Smooth muscle cell (in vitro differentiated cells): ENCODE data around the gene MED16. TPM values are rescaled to one million over a fixed set of nuclear protein-coding genes. Genes with fewer than 3 reads are reported as not detected.

Experiments used
- DNase-seq: peaks from one replicate; lab custom pipeline; 2025; ENCODE audit not compliant: unreplicated experiment; lab: John Stamatoyannopoulos, UW
- H2AFZ ChIP-seq: fragments of 200-600 bp; sonication (generic); 2 replicates; pipeline ENCODE4 v1.6.0; 2016; ENCODE audit warnings: antibody characterized with exemption, low read depth, mild to moderate bottlenecking
- H3F3A ChIP-seq: fragments of 200-600 bp; sonication (generic); 2 replicates; pipeline ENCODE4 v1.6.0; 2017; ENCODE audit warnings: antibody characterized with exemption, low read depth
- H3K27ac ChIP-seq: fragments of 200-600 bp; sonication (generic); 2 replicates; pipeline ENCODE4 v1.5.1; 2016; ENCODE audit warnings: low read depth, mild to moderate bottlenecking
- H3K27me3 ChIP-seq: fragments of 200-600 bp; sonication (generic); 2 replicates; pipeline ENCODE4 v1.6.1; 2016; ENCODE audit warnings: low read depth, mild to moderate bottlenecking
- H3K36me3 ChIP-seq: fragments of 200-600 bp; sonication (generic); 2 replicates; pipeline ENCODE4 v1.5.1; 2016; ENCODE audit warnings: low read depth
- H3K4me1 ChIP-seq: fragments of 200-600 bp; sonication (generic); 2 replicates; pipeline ENCODE4 v1.5.1; 2016; ENCODE audit warnings: low read depth
- H3K4me2 ChIP-seq: fragments of 200-600 bp; sonication (generic); 2 replicates; pipeline ENCODE4 v1.6.0; 2016; ENCODE audit warnings: mild to moderate bottlenecking
- H3K4me3 ChIP-seq: fragments of 200-600 bp; sonication (generic); 2 replicates; pipeline ENCODE4 v1.5.1; 2016; ENCODE audit warnings: mild to moderate bottlenecking
- H3K79me2 ChIP-seq: fragments of 200-600 bp; sonication (generic); 2 replicates; pipeline ENCODE4 v1.6.0; 2016; ENCODE audit warnings: low read depth, mild to moderate bottlenecking
- H3K9ac ChIP-seq: fragments of 200-600 bp; sonication (generic); 2 replicates; pipeline ENCODE4 v1.6.0; 2016; ENCODE audit warnings: low read depth
- H3K9me3 ChIP-seq: fragments of 200-600 bp; sonication (generic); replicated peaks from 2 replicates; pipeline ENCODE4 v1.5.1; 2016; ENCODE audit warnings: low read depth
- H4K20me1 ChIP-seq: fragments of 200-600 bp; sonication (generic); 2 replicates; pipeline ENCODE4 v1.6.0; 2016; ENCODE audit warnings: low read depth
- CTCF ChIP-seq: fragments of 200-600 bp; sonication (generic); IDR thresholded peaks from 2 replicates; pipeline ENCODE4 v1.5.1; 2017; ENCODE audit warnings: borderline replicate concordance, mild to moderate bottlenecking, antibody characterized with exemption; ENCODE audit not compliant: insufficient read depth, poor library complexity, severe bottlenecking
- WGBS: methylation state at CpG from one replicate; pipeline ENCODE4 v1.1.7; 2016; ENCODE audit warnings: low lambda C conversion rate; 5-methylcytosine and 5-hydroxymethylcytosine counted together
- polyA plus RNA-seq: library from polyadenylated mRNA; unstranded; fragments of >200 nt; fragmentation: Nextera tagmentation; extraction: Ambion mirVana; gene quantifications from 2 replicates; pipeline ENCODE4 v1.2.1, GENCODE V29; 2016
- total RNA-seq: library from RNA; depleted of rRNA; stranded (reverse); fragments of >200 nt; gene quantifications from 2 replicates; pipeline ENCODE4 v1.2.3, GENCODE V29; 2014

The MED16 gene
- total and polyA plus RNA-seq, 2 experiments from 2014 or later, result 25.2 to 87.1 TPM

- H3K9ac ChIP-seq, result no peak overlapping the region
- no peak overlapping the region for H3K4me3 ChIP-seq
- WGBS, result 81% methylated on average over 23 of the region's 23 CpGs
- H3K4me1 ChIP-seq, result peaks cover 2% of the 10 kb centered on the region
- H3K36me3 ChIP-seq, result no peaks in the 10 kb centered on the region
- DNase-seq, result no peak
- peaks cover 3% of the 10 kb centered on the region for H3F3A ChIP-seq
- peaks cover 90% of the 10 kb centered on the region for H4K20me1 ChIP-seq
- peaks cover 100% of the 10 kb centered on the region for H3K79me2 ChIP-seq
- H3K27ac ChIP-seq, result no peak overlapping the region
- no peaks in the 10 kb centered on the region for H3K27me3 ChIP-seq
- no peaks in the 10 kb centered on the region for H3K9me3 ChIP-seq
- TF ChIP-seq CTCF, result no peak
- no peak overlapping the region for H3K4me2 ChIP-seq
- no peak overlapping the region for H2AFZ ChIP-seq
Measured at GRCh38 chr19:938233-938923, 45.4 kb upstream of the MED16 start.

GRCh38 chr19:937259-937694 lies 44.3 kb upstream of the MED16 start:
- Histone ChIP-seq H4K20me1 (peaks cover 86% of the 10 kb centered on the region), H3K27ac (peak overlapping the region; percentile 19), H3K9ac (no peak overlapping the region), H3K4me1 (peaks cover 11% of the 10 kb centered on the region), H3K27me3 (no peaks in the 10 kb centered on the region), H3K9me3 (no peaks in the 10 kb centered on the region), H3K79me2 (peaks cover 100% of the 10 kb centered on the region), H3F3A (peaks cover 11% of the 10 kb centered on the region), H3K4me3 (no peak overlapping the region), H3K36me3 (no peaks in the 10 kb centered on the region), H2AFZ (no peak overlapping the region), H3K4me2 (no peak overlapping the region)
- no peak for DNase-seq
- 76% methylated on average over 16 of the region's 16 CpGs for WGBS
- TF ChIP-seq CTCF, result no peak

DNA sequence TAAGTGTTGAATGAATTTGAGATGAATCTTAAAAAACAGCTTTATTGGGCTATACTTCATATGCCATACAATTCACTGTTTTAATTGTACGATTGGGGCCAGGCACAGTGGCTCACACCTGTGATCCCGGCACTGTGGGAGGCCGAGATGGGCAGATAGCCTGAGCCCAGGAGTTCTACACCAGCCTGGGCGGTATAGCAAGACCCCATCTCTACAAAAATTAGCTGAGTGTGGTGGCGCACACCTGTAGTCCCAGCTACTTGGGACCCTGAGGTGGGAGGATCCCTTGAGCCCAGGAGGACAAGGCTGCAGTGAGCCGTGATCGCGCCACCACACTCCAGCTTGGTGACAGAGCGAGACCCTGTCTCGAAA lies 43.2 kb upstream of the MED16 start:
- H3K4me3 ChIP-seq, result no peak overlapping the region
- H3K4me1 ChIP-seq, result peaks cover 11% of the 10 kb centered on the region
- H3K4me2 ChIP-seq, result no peak overlapping the region
- H3K36me3 ChIP-seq, result no peaks in the 10 kb centered on the region
- no peaks in the 10 kb centered on the region for H3K9me3 ChIP-seq
- H3K27ac ChIP-seq, result no peak overlapping the region
- no peak overlapping the region for H3K9ac ChIP-seq
- peaks cover 86% of the 10 kb centered on the region for H4K20me1 ChIP-seq
- no peak overlapping the region for H2AFZ ChIP-seq
- WGBS, result over 99% methylated on average over 10 of the region's 10 CpGs
- peaks cover 100% of the 10 kb centered on the region for H3K79me2 ChIP-seq
- no peaks in the 10 kb centered on the region for H3K27me3 ChIP-seq
- H3F3A ChIP-seq, result peaks cover 19% of the 10 kb centered on the region
- no peak for DNase-seq
- no peak for TF ChIP-seq CTCF
